Right atrium auricular region (tissue), 2 donors: ENCODE measurements around the gene MYH3. TPM values are rescaled to one million over a fixed set of nuclear protein-coding genes. Genes with fewer than 3 reads are reported as not detected.

Experiments used
- DNase-seq: peaks from one replicate; pipeline ENCODE4 v3.0.0-alpha.2; 2019; ENCODE audit warnings: low spot score
- H3K27ac ChIP-seq, 2 donors: fragments of 200-600 bp; sonication (generic); 1 replicate in 1 of 2; 2 replicates in 1 of 2; pipeline ENCODE4 v1.5.1; 2016 to 2019
- H3K27me3 ChIP-seq, 2 donors: fragments of 200-600 bp; sonication (generic); one replicate each; pipeline versions ENCODE4 v1.5.1 to v1.6.0; 2017 to 2019
- H3K36me3 ChIP-seq: fragments of 200-600 bp; sonication (generic); one replicate; pipeline ENCODE4 v1.5.1; 2016
- H3K4me1 ChIP-seq, 2 donors: fragments of 200-600 bp; sonication (generic); one replicate each; pipeline versions ENCODE4 v1.5.1 to v1.6.0; 2017 to 2019
- H3K4me3 ChIP-seq, 2 donors: fragments of 200-600 bp; sonication (generic); 1 replicate in 1 of 2; 2 replicates in 1 of 2; pipeline ENCODE4 v1.5.1; 2017 to 2019; ENCODE audit warnings: mild to moderate bottlenecking in 1 of 2, moderate library complexity in 1 of 2
- H3K9me3 ChIP-seq, 2 donors: fragments of 200-600 bp; sonication (generic); one replicate each; pipeline ENCODE4 v1.5.1; 2019
- CTCF ChIP-seq, 2 donors: fragments of 200-600 bp; sonication (generic); IDR thresholded peaks; one replicate each; pipeline ENCODE4 v1.5.1; 2019; ENCODE audit warnings: antibody characterized with exemption in 2 of 2
- total RNA-seq, 2 donors: library from RNA; depleted of rRNA; stranded (reverse); fragments of >200 nt; gene quantifications; one replicate each; pipeline ENCODE4 v1.1.0, GENCODE V29; 2016

Gene MYH3
- total RNA-seq, 2 donors from 2014 or later: 0.22 to 0.43 TPM

GRCh38 chr17:10585529-10585928, 71.6 kb downstream of the MYH3 start:
- no peaks in the 10 kb centered on the region for H3K4me1 ChIP-seq
- H3K9me3 ChIP-seq: no peaks in the 10 kb centered on the region
- no peak for DNase-seq
- no peak overlapping the region for H3K4me3 ChIP-seq
- TF ChIP-seq CTCF (IDR thresholded peaks at IDR 0.05): no peak
- H3K27me3 ChIP-seq: no peaks in the 10 kb centered on the region
- no peak overlapping the region for H3K27ac ChIP-seq
- no peaks in the 10 kb centered on the region for H3K36me3 ChIP-seq

GRCh38 chr17:10583834-10584233, 73.3 kb downstream of the MYH3 start:
- no peak overlapping the region for H3K4me3 ChIP-seq
- DNase-seq: no peak
- no peak for TF ChIP-seq CTCF (IDR thresholded peaks at IDR 0.05)
- H3K27ac ChIP-seq: no peak overlapping the region
- H3K9me3 ChIP-seq: no peaks in the 10 kb centered on the region
- H3K27me3 ChIP-seq: no peaks in the 10 kb centered on the region
- H3K36me3 ChIP-seq: no peaks in the 10 kb centered on the region
- H3K4me1 ChIP-seq: no peaks in the 10 kb centered on the region

GRCh38 chr17:10579270-10579669, 77.8 kb downstream of the MYH3 start:
- H3K9me3 ChIP-seq: no peaks in the 10 kb centered on the region

More at GRCh38 chr17:10579270-10579669, 77.8 kb downstream of the MYH3 start:
- no peak overlapping the region for H3K27ac ChIP-seq
- H3K27me3 ChIP-seq: no peaks in the 10 kb centered on the region
- no peaks in the 10 kb centered on the region for H3K36me3 ChIP-seq
- no peak for DNase-seq
- H3K4me3 ChIP-seq: no peak overlapping the region
- no peak for TF ChIP-seq CTCF (IDR thresholded peaks at IDR 0.05)
- H3K4me1 ChIP-seq: no peaks in the 10 kb centered on the region

Other genes with a start within 250 kb of the MYH3 start
- gene MYH8, start 235.4 kb downstream of the MYH3 start, total RNA-seq: not detected
- gene MYH4, start 187.8 kb downstream of the MYH3 start, total RNA-seq: not detected
- under 1 TPM in 1 of 2 donors, not detected in 1; 0.07 TPM for gene MYH1, start 138.8 kb downstream of the MYH3 start, total RNA-seq
- gene MYH2, start 107.7 kb downstream of the MYH3 start, total RNA-seq: not detected
- gene SCO1, start 40.2 kb upstream of the MYH3 start, total RNA-seq: 10 to 100 TPM; 14.6 to 21.6 TPM
- gene ADPRM, start 40.3 kb upstream of the MYH3 start, total RNA-seq: 1 to 10 TPM; 2.4 to 3.8 TPM
- gene TMEM220, start 72.7 kb upstream of the MYH3 start, total RNA-seq: 1 to 10 TPM; 5.5 to 6.5 TPM
- gene TMEM238L, start 146.8 kb upstream of the MYH3 start, total RNA-seq: not detected
- not detected for gene PIRT, start 180.8 kb upstream of the MYH3 start, total RNA-seq